Astrocyte (in vitro differentiated cells and primary cell): ENCODE measurements around the gene RNF138.
"Not testable (repeated sequence)": the region's sequence is repeated elsewhere in the genome, so short reads cannot be mapped to it uniquely, and the experiment has no call there.

Experiments
- CTCF ChIP-seq: IDR thresholded peaks from 2 replicates; pipeline ENCODE4 v1.5.1; 2011; ENCODE audit warnings: low read depth, mild to moderate bottlenecking, inconsistent platforms, low read length, moderate library complexity; ENCODE audit not compliant: insufficient read depth
- EZH2 ChIP-seq: IDR thresholded peaks from 2 replicates; pipeline ENCODE4 v1.6.1; 2012; ENCODE audit warnings: mild to moderate bottlenecking, low read length, inconsistent platforms; ENCODE audit not compliant: insufficient read depth

- not testable (repeated sequence) for TF ChIP-seq CTCF, EZH2
Observed at GRCh38 chr18:32090831-32091230, 843 bp upstream of the RNF138 start.
